ENCODE measurements around the gene PSD4. TPM values are rescaled to one million over a fixed set of nuclear protein-coding genes. Genes with fewer than 3 reads are reported as not detected.
A peak's percentile ranks its signal among the peaks of the same experiment; 100 is the strongest.

Gene PSD4
- total RNA-seq, 1 experiment from 2014 or later = 1.0 TPM

GRCh38 chr2:113197347-113198047 lies 23.7 kb downstream of the PSD4 start:
- Histone ChIP-seq H2BK20ac (ENCODE audit: low read depth, low read length, poor library complexity, severe bottlenecking) (no peak overlapping the region), H3K79me1 (ENCODE audit: insufficient read depth, low read depth, low read length, poor library complexity, severe bottlenecking) (no peaks in the 10 kb centered on the region), H2AFZ (ENCODE audit: low read length) (no peak overlapping the region), H3K23ac (ENCODE audit: insufficient read length, low read depth, low read length) (no peak overlapping the region), H4K20me1 (ENCODE audit: control insufficient read depth, insufficient read depth, insufficient read length) (no peaks in the 10 kb centered on the region), H3K18ac (ENCODE audit: insufficient read length, low read depth, low read length) (no peak overlapping the region), H2BK15ac (ENCODE audit: low read depth, low read length) (no peak overlapping the region), H3K4me1 (ENCODE audit: insufficient read depth, low read length) (no peaks in the 10 kb centered on the region), H2BK120ac (ENCODE audit: low read depth, low read length, poor library complexity, severe bottlenecking) (no peak overlapping the region), H4K8ac (replicated peaks; ENCODE audit: insufficient read length, low read depth, low read length) (no peak overlapping the region), H3T11ph (ENCODE audit: low read length) (no peak overlapping the region), H3K27me3 (ENCODE audit: insufficient read depth, low read length) (no peaks in the 10 kb centered on the region), H3K4ac (ENCODE audit: low read depth, low read length) (no peak overlapping the region), H2AK5ac (ENCODE audit: insufficient read length, low read length) (no peak overlapping the region), H4K91ac (ENCODE audit: insufficient read length, low read depth, low read length) (no peak overlapping the region), H3K23me2 (ENCODE audit: insufficient read length, low read depth, low read length, poor library complexity, severe bottlenecking) (no peaks in the 10 kb centered on the region), H3K79me2 (ENCODE audit: insufficient read depth, low read length) (no peaks in the 10 kb centered on the region), H3K27ac (ENCODE audit: insufficient read length, low read depth, low read length) (no peak overlapping the region), H2BK5ac (ENCODE audit: insufficient read length, low read length) (no peak overlapping the region), H2BK12ac (ENCODE audit: insufficient read length, low read depth, low read length) (no peak overlapping the region), H4K5ac (ENCODE audit: insufficient read length, low read depth, low read length) (no peak overlapping the region), H3K4me2 (ENCODE audit: insufficient read depth, insufficient read length, low read length) (no peak overlapping the region), H3K14ac (ENCODE audit: insufficient read depth, low read length) (no peak overlapping the region), H3K56ac (ENCODE audit: insufficient read length, low read depth, low read length) (no peak overlapping the region), H3K9ac (ENCODE audit: extremely low read depth, insufficient read length, low read length) (no peak overlapping the region), H3K9me3 (ENCODE audit: control insufficient read depth, low read depth, low read length) (no peaks in the 10 kb centered on the region)
- no CpG with 5 or more reads among the region's 17 CpGs for WGBS (ENCODE audit: extremely low coverage, insufficient read length, low lambda C conversion rate)
- no peak for TF ChIP-seq CTCF (conservative IDR thresholded peaks at IDR 0.05)
- Mint-ChIP-seq H3K9me3 (no peaks in the 10 kb centered on the region), H3K4me1 (no peaks in the 10 kb centered on the region; a peak in 1 of 4 replicates), H3K36me3 (ENCODE audit: insufficient read depth in 1 of 3, low read depth in 3 of 3) (no peaks in the 10 kb centered on the region), H3K4me3 (peak overlapping the region; percentile 33 to 78; a peak in 3 of 5 replicates), H3K27me3 (ENCODE audit: low read depth) (peaks cover 43% of the 10 kb centered on the region), H3K27ac (no peak overlapping the region)
- peak; percentile 24 for DNase-seq
